K562 (cell line): ENCODE results near the gene CHCHD1. TPM values are rescaled to one million over a fixed set of nuclear protein-coding genes. Genes with fewer than 3 reads are reported as not detected.

Source experiments
- ATAC-seq: fragments of 200-7000 bp; cut with Tn5 transposase; 3 replicates; pipeline ENCODE4 v1.9.1; 2020; ENCODE audit warnings: moderate library complexity
- BruUV-seq: library from RNA; stranded (reverse); fragments of 400-500 nt; replicated peaks from 2 replicates; lab custom pipeline; 2021; lab: Mats Ljungman, UMichigan
- CTCF ChIA-PET: fragments of 300-600 bp; formaldehyde crosslinking; extraction: SDS; loops from one replicate; lab custom pipeline; 2021; ENCODE audit warnings: low intra/inter-chr PET ratio; lab: Yijun Ruan, JAX
- POLR2A ChIA-PET: fragments of 300-600, 350-650 bp; sonication (Branson Sonifier 250); formaldehyde crosslinking; extraction: SDS; loops from one replicate; lab custom pipeline; 2021; ENCODE audit warnings: antibody characterized with exemption, inconsistent platforms; lab: Yijun Ruan, JAX
- DNase-seq, 4 experiments: peaks; one replicate each; pipeline versions ENCODE4 v3.0.0 to v3.0.0-alpha.2; 2011 to 2018; ENCODE audit warnings: low spot score in 3 of 4, mixed read lengths in 3 of 4; ENCODE audit errors: extremely low read depth in 1 of 4
- FAIRE-seq: peaks from 2 replicates; lab custom pipeline; 2011; peaks lifted over from hg19 to GRCh38; lab: Jason Lieb, UNC
- H2AFZ ChIP-seq: 2 replicates; pipeline ENCODE4 v1.6.0; 2011; ENCODE audit warnings: low read depth, low read length, control low read depth, inconsistent platforms
- H3K27ac ChIP-seq: fragments of 200-600 bp; 3 replicates; pipeline ENCODE4 v1.8.0; 2011; ENCODE audit warnings: low read depth, mild to moderate bottlenecking, control low read depth, inconsistent platforms, low read length, moderate library complexity, mixed read lengths; ENCODE audit errors: extremely low read depth
- H3K27me3 ChIP-seq, 2 experiments: fragments of 300-600 bp in 1 of 2; 2 replicates in 1 of 2; 3 replicates in 1 of 2; pipeline versions ENCODE4 v1.6.0 to v1.8.0; 2011; ENCODE audit warnings: inconsistent platforms in 2 of 2, low read length in 2 of 2, mild to moderate bottlenecking in 1 of 2, mixed read lengths in 1 of 2, moderate library complexity in 1 of 2; ENCODE audit not compliant: control insufficient read depth in 2 of 2, insufficient read depth in 2 of 2
- H3K36me3 ChIP-seq: fragments of 300-600 bp; 3 replicates; pipeline ENCODE4 v1.8.0; 2011; ENCODE audit warnings: mild to moderate bottlenecking, low read length, inconsistent platforms; ENCODE audit not compliant: control insufficient read depth, insufficient read depth
- H3K4me1 ChIP-seq, 2 experiments: fragments of 200-600 bp in 1 of 2; replicated peaks in 1 of 2; 2 replicates in 1 of 2; 3 replicates in 1 of 2; pipeline versions ENCODE4 v1.5.1 to v1.8.0; 2011; ENCODE audit warnings: inconsistent platforms in 2 of 2, low read length in 2 of 2, mild to moderate bottlenecking in 1 of 2, mixed read lengths in 1 of 2, moderate library complexity in 1 of 2; ENCODE audit not compliant: control insufficient read depth in 2 of 2, insufficient read depth in 2 of 2
- H3K4me2 ChIP-seq: 2 replicates; pipeline ENCODE4 v1.6.1; 2011; ENCODE audit warnings: low read length, control low read depth, inconsistent platforms, mixed read lengths; ENCODE audit not compliant: insufficient read depth
- H3K4me3 ChIP-seq: fragments of 200-600 bp; sonication (generic), shearing (Covaris generic); 2 replicates; pipeline ENCODE4 v1.5.1; 2016; ENCODE audit warnings: control low read depth, inconsistent platforms
- H3K79me2 ChIP-seq: fragments of 200-600 bp; 3 replicates; pipeline ENCODE4 v1.8.0; 2011; ENCODE audit warnings: low read length, inconsistent platforms; ENCODE audit not compliant: control insufficient read depth, insufficient read depth
- H3K9ac ChIP-seq, 2 experiments: 2 replicates each; pipeline versions ENCODE4 v1.6.0 to v1.6.1; 2011; ENCODE audit warnings: low read depth in 2 of 2, low read length in 2 of 2, control low read depth in 1 of 2, inconsistent platforms in 1 of 2, mild to moderate bottlenecking in 1 of 2, mixed read lengths in 1 of 2; ENCODE audit not compliant: insufficient read depth in 1 of 2
- H3K9me1 ChIP-seq: one replicate; pipeline ENCODE4 v1.6.0; 2011; ENCODE audit warnings: inconsistent platforms, mild to moderate bottlenecking, low read length, moderate library complexity; ENCODE audit not compliant: control insufficient read depth, insufficient read depth
- H3K9me3 ChIP-seq: replicated peaks from 2 replicates; pipeline ENCODE4 v1.5.1; 2011; ENCODE audit warnings: low read depth, low read length, inconsistent platforms; ENCODE audit not compliant: control insufficient read depth, insufficient read depth
- H4K20me1 ChIP-seq: replicated peaks from 2 replicates; pipeline ENCODE4 v1.6.1; 2011; ENCODE audit warnings: low read length, inconsistent platforms, mixed read lengths; ENCODE audit not compliant: control insufficient read depth, insufficient read depth
- BHLHE40 ChIP-seq: IDR thresholded peaks from 2 replicates; pipeline ENCODE4 v1.6.1; 2011; ENCODE audit warnings: low read length, improper control_type of control experiment
- ETV6 ChIP-seq, 3 experiments: fragments of 150-350 bp in 1 of 3; sonication (generic) in 1 of 3; formaldehyde crosslinking in 1 of 3; IDR thresholded peaks; 2 replicates each; pipeline versions ENCODE4 v1.6.1 to v1.8.0; 2014 to 2022; ENCODE audit warnings: borderline replicate concordance in 2 of 3, low read depth in 2 of 3, antibody characterized with exemption in 1 of 3, low read length in 1 of 3, mild to moderate bottlenecking in 1 of 3, missing genetic modification reagents in 1 of 3
- GATAD2B ChIP-seq: fragments of 450-650 bp; IDR thresholded peaks from 2 replicates; pipeline ENCODE4 v1.6.1; 2017; ENCODE audit warnings: mild to moderate bottlenecking, borderline replicate concordance
- HNRNPH1 ChIP-seq: fragments of 200-400 bp; formaldehyde crosslinking; optimal IDR thresholded peaks from 2 replicates; pipeline ENCODE3; 2017; ENCODE audit warnings: low read depth, mild to moderate bottlenecking, low read length, moderate library complexity
- MED1 ChIP-seq: sonication (generic); formaldehyde crosslinking; IDR thresholded peaks from 2 replicates; pipeline ENCODE4 v1.8.1; 2023; ENCODE audit warnings: missing genetic modification reagents, borderline replicate concordance
- POLR2H ChIP-seq: IDR thresholded peaks from 2 replicates; pipeline ENCODE4 v1.6.1; 2016; ENCODE audit warnings: missing genetic modification characterization, low read depth, mild to moderate bottlenecking, control low read depth, missing compliant biosample characterization, moderate library complexity
- ZNF316 ChIP-seq: fragments of 450-650 bp; IDR thresholded peaks from 2 replicates; pipeline ENCODE4 v1.6.1; 2016
- WGBS: fragments of 100-300 bp; shearing (Covaris generic); methylation state at CpG from one replicate; pipeline ENCODE4 v1.1.6; 2016; ENCODE audit warnings: low coverage, mixed read lengths; ENCODE audit not compliant: insufficient coverage; ENCODE audit errors: missing lambda C conversion rate; 5-methylcytosine and 5-hydroxymethylcytosine counted together
- in situ Hi-C: fragments of 300-500 bp; cut with MboI; formaldehyde crosslinking; loops from 4 replicates; pipeline ENCODE4 v1.15.0; 2018; ENCODE audit warnings: inconsistent platforms, mixed read lengths
- intact Hi-C: fragments of 100-400 bp; cut with micrococcal nuclease; formaldehyde crosslinking; loops from 2 replicates; pipeline ENCODE4 v1.14.2; 2022
- polyA plus RNA-seq, 8 experiments: library from polyadenylated mRNA; depleted of rRNA in 4 of 8; stranded (reverse) in 5 of 8; unstranded in 3 of 8; fragments of >200 nt; fragmentation: Nextera tagmentation in 2 of 8; fragmentation: Illumina TruSeq in 1 of 8; extraction: Ambion mirVana in 2 of 8; extraction: Trizol in 1 of 8; gene quantifications; 2 replicates each; pipeline versions ENCODE4 v1.2.1 to v1.2.3, GENCODE V29; 2011 to 2014; ENCODE audit warnings: inconsistent platforms in 1 of 8, missing spikeins in 1 of 8
- total RNA-seq, 7 experiments: library from RNA; depleted of rRNA in 6 of 7; stranded (reverse); fragments of >200 nt in 6 of 7; fragmentation: Illumina TruSeq in 2 of 7; extraction: Trizol in 2 of 7; gene quantifications; 2 replicates each; pipeline versions ENCODE4 v1.2.1 to v1.2.3, GENCODE V29; 2011 to 2021; ENCODE audit warnings: low replicate concordance in 1 of 7
- TF ChIP-seq, protein P1 (sequence below): fragments of 450-650 bp; IDR thresholded peaks from 2 replicates; pipeline ENCODE4 v1.6.1; 2016; ENCODE audit warnings: low read depth
- TF ChIP-seq, protein P2 (sequence below), 3 experiments: fragments of 200-800 bp in 1 of 3; fragments of 250-450 bp in 1 of 3; fragments of 450-650 bp in 1 of 3; sonication (Bioruptor Pico) in 1 of 3; sonication (Bioruptor generic) in 1 of 3; formaldehyde crosslinking in 1 of 3; IDR thresholded peaks; 2 replicates each; pipeline versions ENCODE4 v1.6.1 to v1.8.0; 2016 to 2022; ENCODE audit warnings: mild to moderate bottlenecking in 2 of 3, missing genetic modification characterization in 2 of 3, missing compliant biosample characterization in 1 of 3, moderate library complexity in 1 of 3

The CHCHD1 gene
- total and polyA plus RNA-seq, 9 of the 15 experiments (the other 6 are each of a cell fraction or from before 2014, with no cell fraction given), result 52.9 to 126 (median 83.4) TPM

DNA sequence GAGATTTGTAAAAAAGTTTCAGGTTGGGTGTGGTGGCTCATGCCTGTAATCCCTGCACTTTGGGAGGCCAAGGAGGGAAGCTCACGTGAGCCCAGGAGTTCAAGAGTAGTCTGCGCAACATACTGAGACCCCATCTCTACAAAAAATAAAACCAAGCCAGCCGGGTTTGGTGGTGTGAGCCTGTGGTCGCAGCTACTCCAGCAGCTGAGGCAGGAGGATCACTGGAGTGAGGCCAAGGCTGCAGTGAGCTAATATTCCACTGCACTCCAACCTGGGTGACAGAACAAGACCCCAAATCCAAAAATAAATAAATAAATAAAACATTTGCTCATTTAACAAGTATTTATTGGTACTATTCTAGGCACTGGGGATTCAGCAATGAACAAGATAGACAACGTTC, 1.5 kb upstream of the CHCHD1 start:
- FAIRE-seq (no peak), DNase-seq (no peak), ATAC-seq (no peak)
- H2AFZ ChIP-seq, result no peak overlapping the region
- BruUV-seq, result no TSS peak
- POLR2A ChIA-PET, result interaction anchor here (0.9 to 6.2 kb wide), 11 partner anchors 9 to 49 kb away, joined by 3 to 113 read pairs (median 4); partner anchors contain the start of gene SEC24C
- H3K9me3 ChIP-seq, result no peaks in the 10 kb centered on the region
- peak overlapping the region; percentile 80 to 96 for H3K9ac ChIP-seq
- H4K20me1 ChIP-seq, result peaks cover 4% of the 10 kb centered on the region; the same call in 1 of the 2 replicates
- H3K4me3 ChIP-seq, result peak overlapping the region; percentile 81
- H3K79me2 ChIP-seq, result peaks cover 91% of the 10 kb centered on the region
- in situ Hi-C loops (no loop called here), intact Hi-C loops (loop anchor here (10.0 kb wide), 1 partner anchor 324 kb away; no protein-coding TSS in a partner anchor)
- peak overlapping the region; percentile 96 for H3K4me2 ChIP-seq
- no peaks in the 10 kb centered on the region for H3K27me3 ChIP-seq
- TF ChIP-seq, protein P1, sequence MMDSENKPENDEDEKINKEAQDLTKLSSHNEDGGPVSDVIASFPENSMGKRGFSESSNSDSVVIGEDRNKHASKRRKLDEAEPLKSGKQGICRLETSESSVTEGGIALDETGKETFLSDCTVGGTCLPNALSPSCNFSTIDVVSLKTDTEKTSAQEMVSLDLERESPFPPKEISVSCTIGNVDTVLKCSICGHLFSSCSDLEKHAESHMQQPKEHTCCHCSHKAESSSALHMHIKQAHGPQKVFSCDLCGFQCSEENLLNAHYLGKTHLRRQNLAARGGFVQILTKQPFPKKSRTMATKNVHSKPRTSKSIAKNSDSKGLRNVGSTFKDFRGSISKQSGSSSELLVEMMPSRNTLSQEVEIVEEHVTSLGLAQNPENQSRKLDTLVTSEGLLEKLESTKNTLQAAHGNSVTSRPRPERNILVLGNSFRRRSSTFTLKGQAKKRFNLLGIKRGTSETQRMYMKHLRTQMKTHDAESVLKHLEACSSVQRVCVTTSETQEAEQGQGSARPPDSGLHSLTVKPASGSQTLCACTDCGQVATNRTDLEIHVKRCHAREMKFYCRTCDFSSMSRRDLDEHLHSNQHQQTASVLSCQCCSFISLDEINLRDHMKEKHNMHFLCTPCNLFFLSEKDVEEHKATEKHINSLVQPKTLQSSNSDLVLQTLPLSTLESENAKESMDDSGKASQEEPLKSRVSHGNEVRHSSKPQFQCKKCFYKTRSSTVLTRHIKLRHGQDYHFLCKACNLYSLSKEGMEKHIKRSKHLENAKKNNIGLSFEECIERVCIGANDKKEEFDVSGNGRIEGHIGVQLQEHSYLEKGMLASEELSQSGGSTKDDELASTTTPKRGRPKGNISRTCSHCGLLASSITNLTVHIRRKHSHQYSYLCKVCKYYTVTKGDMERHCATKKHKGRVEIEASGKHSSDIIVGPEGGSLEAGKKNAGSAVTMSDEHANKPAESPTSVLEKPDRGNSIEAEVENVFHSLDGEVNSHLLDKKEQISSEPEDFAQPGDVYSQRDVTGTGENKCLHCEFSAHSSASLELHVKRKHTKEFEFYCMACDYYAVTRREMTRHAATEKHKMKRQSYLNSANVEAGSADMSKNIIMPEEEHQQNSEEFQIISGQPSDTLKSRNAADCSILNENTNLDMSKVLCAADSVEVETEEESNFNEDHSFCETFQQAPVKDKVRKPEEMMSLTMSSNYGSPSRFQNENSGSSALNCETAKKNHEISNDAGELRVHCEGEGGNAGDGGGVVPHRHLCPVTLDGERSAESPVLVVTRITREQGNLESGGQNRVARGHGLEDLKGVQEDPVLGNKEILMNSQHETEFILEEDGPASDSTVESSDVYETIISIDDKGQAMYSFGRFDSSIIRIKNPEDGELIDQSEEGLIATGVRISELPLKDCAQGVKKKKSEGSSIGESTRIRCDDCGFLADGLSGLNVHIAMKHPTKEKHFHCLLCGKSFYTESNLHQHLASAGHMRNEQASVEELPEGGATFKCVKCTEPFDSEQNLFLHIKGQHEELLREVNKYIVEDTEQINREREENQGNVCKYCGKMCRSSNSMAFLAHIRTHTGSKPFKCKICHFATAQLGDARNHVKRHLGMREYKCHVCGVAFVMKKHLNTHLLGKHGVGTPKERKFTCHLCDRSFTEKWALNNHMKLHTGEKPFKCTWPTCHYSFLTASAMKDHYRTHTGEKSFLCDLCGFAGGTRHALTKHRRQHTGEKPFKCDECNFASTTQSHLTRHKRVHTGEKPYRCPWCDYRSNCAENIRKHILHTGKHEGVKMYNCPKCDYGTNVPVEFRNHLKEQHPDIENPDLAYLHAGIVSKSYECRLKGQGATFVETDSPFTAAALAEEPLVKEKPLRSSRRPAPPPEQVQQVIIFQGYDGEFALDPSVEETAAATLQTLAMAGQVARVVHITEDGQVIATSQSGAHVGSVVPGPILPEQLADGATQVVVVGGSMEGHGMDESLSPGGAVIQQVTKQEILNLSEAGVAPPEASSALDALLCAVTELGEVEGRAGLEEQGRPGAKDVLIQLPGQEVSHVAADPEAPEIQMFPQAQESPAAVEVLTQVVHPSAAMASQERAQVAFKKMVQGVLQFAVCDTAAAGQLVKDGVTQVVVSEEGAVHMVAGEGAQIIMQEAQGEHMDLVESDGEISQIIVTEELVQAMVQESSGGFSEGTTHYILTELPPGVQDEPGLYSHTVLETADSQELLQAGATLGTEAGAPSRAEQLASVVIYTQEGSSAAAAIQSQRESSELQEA, result no peak
- peak; percentile 36; the same call in 1 of the 2 replicates for TF ChIP-seq BHLHE40
- TF ChIP-seq MED1 (CRISPR knock-in tag), result no peak
- TF ChIP-seq ETV6 (IDR thresholded peaks at IDR 0.05; ENCODE audit: borderline replicate concordance in 1 of 2, low read depth in 2 of 2, low read length in 1 of 2), result no peak
- TF ChIP-seq ETV6 (CRISPR knock-in tag; IDR thresholded peaks at IDR 0.05; ENCODE audit: borderline replicate concordance), result no peak
- no peak for TF ChIP-seq GATAD2B
- no peak for TF ChIP-seq ZNF316
- no peak for TF ChIP-seq HNRNPH1
- 0 out of 2 replicates have a peak, but pooled peaks have one; percentile 11 for TF ChIP-seq POLR2H (tag)
- TF ChIP-seq, protein P2, sequence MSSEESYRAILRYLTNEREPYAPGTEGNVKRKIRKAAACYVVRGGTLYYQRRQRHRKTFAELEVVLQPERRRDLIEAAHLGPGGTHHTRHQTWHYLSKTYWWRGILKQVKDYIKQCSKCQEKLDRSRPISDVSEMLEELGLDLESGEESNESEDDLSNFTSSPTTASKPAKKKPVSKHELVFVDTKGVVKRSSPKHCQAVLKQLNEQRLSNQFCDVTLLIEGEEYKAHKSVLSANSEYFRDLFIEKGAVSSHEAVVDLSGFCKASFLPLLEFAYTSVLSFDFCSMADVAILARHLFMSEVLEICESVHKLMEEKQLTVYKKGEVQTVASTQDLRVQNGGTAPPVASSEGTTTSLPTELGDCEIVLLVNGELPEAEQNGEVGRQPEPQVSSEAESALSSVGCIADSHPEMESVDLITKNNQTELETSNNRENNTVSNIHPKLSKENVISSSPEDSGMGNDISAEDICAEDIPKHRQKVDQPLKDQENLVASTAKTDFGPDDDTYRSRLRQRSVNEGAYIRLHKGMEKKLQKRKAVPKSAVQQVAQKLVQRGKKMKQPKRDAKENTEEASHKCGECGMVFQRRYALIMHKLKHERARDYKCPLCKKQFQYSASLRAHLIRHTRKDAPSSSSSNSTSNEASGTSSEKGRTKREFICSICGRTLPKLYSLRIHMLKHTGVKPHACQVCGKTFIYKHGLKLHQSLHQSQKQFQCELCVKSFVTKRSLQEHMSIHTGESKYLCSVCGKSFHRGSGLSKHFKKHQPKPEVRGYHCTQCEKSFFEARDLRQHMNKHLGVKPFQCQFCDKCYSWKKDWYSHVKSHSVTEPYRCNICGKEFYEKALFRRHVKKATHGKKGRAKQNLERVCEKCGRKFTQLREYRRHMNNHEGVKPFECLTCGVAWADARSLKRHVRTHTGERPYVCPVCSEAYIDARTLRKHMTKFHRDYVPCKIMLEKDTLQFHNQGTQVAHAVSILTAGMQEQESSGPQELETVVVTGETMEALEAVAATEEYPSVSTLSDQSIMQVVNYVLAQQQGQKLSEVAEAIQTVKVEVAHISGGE (CRISPR knock-in tag; IDR thresholded peaks at IDR 0.05), result no peak
- H3K9me1 ChIP-seq, result no peaks in the 10 kb centered on the region
- 47% methylated on average over 5 of the region's 5 CpGs for WGBS
- peaks cover 53% of the 10 kb centered on the region for H3K36me3 ChIP-seq
- H3K27ac ChIP-seq, result peak overlapping the region; percentile 92; the same call in 1 of the 3 replicates
- peaks cover 18 to 20% of the 10 kb centered on the region in 2 experiments for H3K4me1 ChIP-seq
- CTCF ChIA-PET, result no interaction called here
